Astrocyte (in vitro differentiated cells and primary cell): ENCODE data around the gene CNTNAP2. TPM values are rescaled to one million over a fixed set of nuclear protein-coding genes. Genes with fewer than 3 reads are reported as not detected.

Experiments used
- DNase-seq: peaks from one replicate; pipeline ENCODE4 v3.0.0-alpha.2; 2010; ENCODE audit warnings: low read depth
- FAIRE-seq: peaks from 2 replicates; lab custom pipeline; 2011; peaks lifted over from hg19 to GRCh38; lab: Jason Lieb, UNC
- H2AFZ ChIP-seq: 2 replicates; pipeline ENCODE4 v1.6.0; 2012; ENCODE audit warnings: low read depth, low read length, inconsistent platforms
- H3K27ac ChIP-seq: 2 replicates; pipeline ENCODE4 v1.5.1; 2011; ENCODE audit warnings: low read depth, low read length, inconsistent platforms
- H3K27me3 ChIP-seq: 2 replicates; pipeline ENCODE4 v1.6.0; 2011; ENCODE audit warnings: low read length, inconsistent platforms; ENCODE audit not compliant: insufficient read depth
- H3K36me3 ChIP-seq: 2 replicates; pipeline ENCODE4 v1.5.1; 2011; ENCODE audit warnings: low read length, inconsistent platforms; ENCODE audit not compliant: insufficient read depth
- H3K4me1 ChIP-seq: 2 replicates; pipeline ENCODE4 v1.5.1; 2011; ENCODE audit warnings: low read length, inconsistent platforms; ENCODE audit not compliant: insufficient read depth
- H3K4me2 ChIP-seq: 2 replicates; pipeline ENCODE4 v1.6.0; 2012; ENCODE audit warnings: low read length, inconsistent platforms
- H3K4me3 ChIP-seq: 2 replicates; pipeline ENCODE4 v1.5.1; 2011; ENCODE audit warnings: low read depth, mild to moderate bottlenecking, low read length, inconsistent platforms; ENCODE audit not compliant: insufficient read depth
- H3K79me2 ChIP-seq: 2 replicates; pipeline ENCODE4 v1.6.0; 2012; ENCODE audit warnings: mild to moderate bottlenecking, low read length, inconsistent platforms; ENCODE audit not compliant: insufficient read depth
- H3K9ac ChIP-seq: 2 replicates; pipeline ENCODE4 v1.6.0; 2012; ENCODE audit warnings: mild to moderate bottlenecking, low read length, inconsistent platforms
- H3K9me3 ChIP-seq: 2 replicates; pipeline ENCODE4 v1.5.1; 2012; ENCODE audit warnings: low read depth, mild to moderate bottlenecking, low read length, inconsistent platforms; ENCODE audit not compliant: insufficient read depth
- H4K20me1 ChIP-seq: 2 replicates; pipeline ENCODE4 v1.6.0; 2012; ENCODE audit warnings: low read length, inconsistent platforms; ENCODE audit not compliant: insufficient read depth
- H3K27ac Mint-ChIP-seq: one replicate; pipeline ENCODE4 v1.8.0; 2021; ENCODE audit warnings: mild to moderate bottlenecking, mixed read lengths; ENCODE audit not compliant: unreplicated experiment
- H3K27me3 Mint-ChIP-seq: one replicate; pipeline ENCODE4 v1.8.0; 2021; ENCODE audit warnings: low read depth, mixed read lengths; ENCODE audit not compliant: unreplicated experiment
- H3K36me3 Mint-ChIP-seq: one replicate; pipeline ENCODE4 v1.8.0; 2021; ENCODE audit warnings: low read depth, mixed read lengths; ENCODE audit not compliant: unreplicated experiment
- H3K4me1 Mint-ChIP-seq: one replicate; pipeline ENCODE4 v1.8.0; 2021; ENCODE audit warnings: low read depth, mixed read lengths; ENCODE audit not compliant: unreplicated experiment
- H3K4me3 Mint-ChIP-seq: one replicate; pipeline ENCODE4 v1.8.0; 2021; ENCODE audit warnings: mild to moderate bottlenecking, moderate library complexity, mixed read lengths; ENCODE audit not compliant: unreplicated experiment
- H3K9me3 Mint-ChIP-seq: one replicate; pipeline ENCODE4 v1.8.0; 2021; ENCODE audit warnings: mild to moderate bottlenecking, mixed read lengths; ENCODE audit not compliant: unreplicated experiment
- EZH2 ChIP-seq: IDR thresholded peaks from 2 replicates; pipeline ENCODE4 v1.6.1; 2012; ENCODE audit warnings: mild to moderate bottlenecking, low read length, inconsistent platforms; ENCODE audit not compliant: insufficient read depth
- total RNA-seq: library from RNA; stranded (reverse); gene quantifications from 2 replicates; pipeline ENCODE4 v1.2.1, GENCODE V29; 2021
- TF ChIP-seq, protein P1 (sequence below): IDR thresholded peaks from 2 replicates; pipeline ENCODE4 v1.5.1; 2011; ENCODE audit warnings: low read depth, mild to moderate bottlenecking, inconsistent platforms, low read length, moderate library complexity; ENCODE audit not compliant: insufficient read depth

Gene CNTNAP2
- total RNA-seq, 1 donor from 2014 or later = 20.0 TPM

DNA sequence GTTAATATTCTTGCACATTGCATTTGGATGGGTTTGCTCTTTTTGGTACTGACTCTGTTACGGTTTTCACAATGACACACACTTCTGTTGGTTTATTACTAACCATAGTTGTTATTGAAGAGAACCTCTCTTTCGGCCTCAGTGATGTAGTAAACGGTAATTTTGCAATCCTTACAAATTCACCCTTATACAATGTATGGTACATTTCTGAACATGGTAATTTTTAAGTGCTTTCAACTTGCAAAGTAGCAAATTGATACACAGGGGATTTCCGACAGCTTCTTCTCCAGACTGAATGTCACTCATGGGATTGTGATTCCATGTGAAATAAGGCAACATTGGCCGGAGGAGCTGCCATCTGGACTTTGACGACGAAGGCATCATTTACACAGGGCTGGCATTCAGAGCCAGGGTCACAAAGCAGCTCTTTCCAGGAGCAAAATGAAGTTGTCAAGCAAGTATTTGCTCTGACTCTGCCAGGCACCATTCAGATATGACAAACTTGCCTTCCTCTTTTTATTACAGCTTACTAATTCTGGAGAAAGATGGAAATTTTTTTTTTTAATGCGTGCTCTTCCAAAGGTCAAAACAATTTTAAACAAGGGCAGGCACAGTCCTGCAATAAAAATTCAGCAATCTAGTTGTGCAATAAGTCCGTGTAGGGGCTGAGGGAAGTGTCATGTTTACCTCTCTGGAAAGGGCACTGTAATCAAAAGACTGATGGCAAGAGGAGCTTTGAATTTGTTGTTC lies 1762.5 kb downstream of the CNTNAP2 start:
- peaks cover under 1% of the 10 kb centered on the region for H3K9me3 Mint-ChIP-seq
- H3K27ac ChIP-seq = no peak overlapping the region
- H3K4me3 Mint-ChIP-seq = no peak overlapping the region
- no peak for DNase-seq
- H3K9me3 ChIP-seq = peaks cover 2% of the 10 kb centered on the region
- no peaks in the 10 kb centered on the region for H3K4me1 ChIP-seq
- no peak overlapping the region for H2AFZ ChIP-seq
- no peaks in the 10 kb centered on the region for H3K79me2 ChIP-seq
- H3K27ac Mint-ChIP-seq = no peak overlapping the region
- H3K4me3 ChIP-seq = no peak overlapping the region
- FAIRE-seq = no peak
- H3K9ac ChIP-seq = no peak overlapping the region
- no peak for TF ChIP-seq EZH2
- TF ChIP-seq, protein P1, sequence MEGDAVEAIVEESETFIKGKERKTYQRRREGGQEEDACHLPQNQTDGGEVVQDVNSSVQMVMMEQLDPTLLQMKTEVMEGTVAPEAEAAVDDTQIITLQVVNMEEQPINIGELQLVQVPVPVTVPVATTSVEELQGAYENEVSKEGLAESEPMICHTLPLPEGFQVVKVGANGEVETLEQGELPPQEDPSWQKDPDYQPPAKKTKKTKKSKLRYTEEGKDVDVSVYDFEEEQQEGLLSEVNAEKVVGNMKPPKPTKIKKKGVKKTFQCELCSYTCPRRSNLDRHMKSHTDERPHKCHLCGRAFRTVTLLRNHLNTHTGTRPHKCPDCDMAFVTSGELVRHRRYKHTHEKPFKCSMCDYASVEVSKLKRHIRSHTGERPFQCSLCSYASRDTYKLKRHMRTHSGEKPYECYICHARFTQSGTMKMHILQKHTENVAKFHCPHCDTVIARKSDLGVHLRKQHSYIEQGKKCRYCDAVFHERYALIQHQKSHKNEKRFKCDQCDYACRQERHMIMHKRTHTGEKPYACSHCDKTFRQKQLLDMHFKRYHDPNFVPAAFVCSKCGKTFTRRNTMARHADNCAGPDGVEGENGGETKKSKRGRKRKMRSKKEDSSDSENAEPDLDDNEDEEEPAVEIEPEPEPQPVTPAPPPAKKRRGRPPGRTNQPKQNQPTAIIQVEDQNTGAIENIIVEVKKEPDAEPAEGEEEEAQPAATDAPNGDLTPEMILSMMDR = no peak
- H3K36me3 Mint-ChIP-seq = no peaks in the 10 kb centered on the region
- no peak overlapping the region for H3K4me2 ChIP-seq
- no peaks in the 10 kb centered on the region for H4K20me1 ChIP-seq
- no peaks in the 10 kb centered on the region for H3K27me3 Mint-ChIP-seq
- H3K4me1 Mint-ChIP-seq = no peaks in the 10 kb centered on the region
- no peaks in the 10 kb centered on the region for H3K36me3 ChIP-seq
- no peaks in the 10 kb centered on the region for H3K27me3 ChIP-seq

DNA sequence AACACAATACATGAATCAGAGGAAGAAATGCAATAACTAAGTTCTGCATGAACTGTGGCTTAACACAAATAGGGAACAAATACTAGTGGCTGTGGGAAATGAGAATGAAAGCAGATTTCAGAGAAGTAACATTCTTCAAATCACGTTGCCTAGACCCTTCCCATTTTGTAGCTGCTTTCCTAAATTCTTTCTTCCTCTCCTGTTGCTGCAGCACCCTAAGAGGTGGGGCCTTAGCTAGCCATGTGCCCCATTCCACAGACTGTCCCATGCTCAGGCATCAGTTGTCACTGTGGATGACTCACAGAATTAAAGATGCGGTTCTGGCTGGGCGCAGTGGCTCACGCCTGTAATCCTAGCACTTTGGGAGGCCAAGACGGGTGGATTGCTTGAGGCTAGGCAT lies 1769.3 kb downstream of the CNTNAP2 start:
- Mint-ChIP-seq H3K9me3 (no peaks in the 10 kb centered on the region), H3K4me1 (no peaks in the 10 kb centered on the region), H3K36me3 (no peaks in the 10 kb centered on the region), H3K27ac (no peak overlapping the region), H3K27me3 (no peaks in the 10 kb centered on the region), H3K4me3 (no peak overlapping the region)
- TF ChIP-seq, protein P1 = no peak
- TF ChIP-seq EZH2 = no peak
- DNase-seq (no peak), FAIRE-seq (no peak)
- Histone ChIP-seq H3K9me3 (no peaks in the 10 kb centered on the region), H3K9ac (no peak overlapping the region), H2AFZ (no peak overlapping the region), H3K4me3 (no peak overlapping the region), H3K79me2 (no peaks in the 10 kb centered on the region), H3K4me1 (no peaks in the 10 kb centered on the region), H3K27ac (no peak overlapping the region), H3K4me2 (no peak overlapping the region), H3K36me3 (no peaks in the 10 kb centered on the region), H3K27me3 (no peaks in the 10 kb centered on the region), H4K20me1 (no peaks in the 10 kb centered on the region)

DNA sequence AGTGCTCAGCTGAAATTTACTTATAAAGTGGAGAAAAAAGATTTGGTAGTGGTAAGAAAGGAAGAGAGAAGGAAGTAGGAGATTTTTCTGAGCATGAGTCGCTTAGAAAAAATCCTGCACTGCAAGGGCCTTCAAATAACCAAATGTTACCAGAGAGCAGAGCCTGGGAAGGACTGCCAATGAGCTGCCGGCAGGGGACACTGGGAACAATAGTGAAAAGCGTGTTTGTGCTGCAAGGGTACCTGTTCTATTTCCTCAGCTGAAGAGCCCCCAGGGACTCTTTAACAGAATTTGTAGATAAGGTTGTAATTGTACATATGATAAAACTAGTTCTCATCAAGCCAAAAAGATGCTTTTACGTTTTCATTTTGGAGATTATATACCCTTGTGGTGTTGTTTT lies 1777.7 kb downstream of the CNTNAP2 start:
- H3K9ac ChIP-seq = no peak overlapping the region
- no peaks in the 10 kb centered on the region for H3K9me3 ChIP-seq
- H3K4me3 ChIP-seq = no peak overlapping the region
- H3K27ac ChIP-seq = no peak overlapping the region
- no peak overlapping the region for H2AFZ ChIP-seq
- FAIRE-seq (no peak), DNase-seq (no peak)
- no peaks in the 10 kb centered on the region for H3K36me3 Mint-ChIP-seq
- H3K4me1 ChIP-seq = no peaks in the 10 kb centered on the region
- H3K79me2 ChIP-seq = no peaks in the 10 kb centered on the region
- no peaks in the 10 kb centered on the region for H4K20me1 ChIP-seq
- H3K4me2 ChIP-seq = no peak overlapping the region
- no peaks in the 10 kb centered on the region for H3K36me3 ChIP-seq
- H3K4me1 Mint-ChIP-seq = peaks cover 1% of the 10 kb centered on the region
- no peaks in the 10 kb centered on the region for H3K9me3 Mint-ChIP-seq
- H3K27me3 Mint-ChIP-seq = no peaks in the 10 kb centered on the region
- H3K27me3 ChIP-seq = no peaks in the 10 kb centered on the region
- no peak overlapping the region for H3K27ac Mint-ChIP-seq
- no peak for TF ChIP-seq EZH2
- TF ChIP-seq, protein P1 = no peak
- no peak overlapping the region for H3K4me3 Mint-ChIP-seq
